Left cardiac atrium (tissue), 4 donors: ENCODE results near the gene NFILZ. TPM values are rescaled to one million over a fixed set of nuclear protein-coding genes. Genes with fewer than 3 reads are reported as not detected.

Source experiments
- ATAC-seq, 2 donors: fragments of 200-7000 bp; cut with Tn5 transposase; one replicate each; pipeline ENCODE4 v1.9.1; 2020; ENCODE audit warnings: mild to moderate bottlenecking in 2 of 2, moderate library complexity in 2 of 2
- DNase-seq: peaks from one replicate; pipeline ENCODE4 v3.0.0-alpha.2; 2020
- intact Hi-C, 2 donors: fragments of 100-400 bp; cut with DNase I; formaldehyde crosslinking; loops; one replicate each; pipeline versions ENCODE4 v1.14.1 to v1.15.1; 2022 to 2023
- total RNA-seq, 2 donors: library from RNA; stranded (reverse); fragmentation: NEBNext Ultra II Directional; extraction: Animal tissue kit (Norgen Biotek cat#: 25700); gene quantifications; one replicate each; pipeline ENCODE4 v1.2.1, GENCODE V29; 2021
- donor health status: DM: no; HTN: yes; CAD: no.
- donor health status: DM: no; HTN: yes; CAD: no; lungs with severe emphysema.
- donor health status: DM: yes; HTN: yes; CAD: no.
- donor health status: Dilated cardiomyopathy.

Gene NFILZ
- total RNA-seq, 2 donors from 2014 or later, result not detected

DNA sequence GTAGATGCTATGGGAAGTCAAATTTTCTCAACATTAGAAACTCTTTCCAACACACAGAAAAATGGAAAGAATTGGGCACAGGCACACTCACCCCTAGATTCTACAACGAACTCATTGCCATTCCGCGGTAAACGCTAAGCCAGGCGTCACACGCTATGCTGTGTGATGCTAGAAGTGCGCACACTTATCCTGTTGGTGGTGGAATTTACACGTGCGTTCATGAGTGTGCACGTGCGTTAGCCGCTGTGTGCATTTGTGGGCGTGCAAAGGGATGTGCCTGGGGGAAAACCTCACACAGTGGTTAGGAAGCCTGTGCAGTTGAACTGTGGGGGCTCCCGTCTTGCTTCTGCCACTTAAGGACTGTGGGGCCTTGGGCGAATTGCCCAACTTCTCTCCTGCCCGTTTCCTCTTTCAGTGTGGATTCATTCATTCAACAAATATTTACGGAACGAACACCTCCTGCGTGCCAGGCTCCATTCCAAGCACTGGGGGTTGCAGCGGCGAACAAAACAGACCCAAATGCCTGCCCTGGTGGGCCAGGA lies 7.7 kb downstream of the NFILZ start:
- DNase-seq (no peak), ATAC-seq (peak in 1 of 2 donors; percentile 21)
- intact Hi-C loops, result no loop called here

DNA sequence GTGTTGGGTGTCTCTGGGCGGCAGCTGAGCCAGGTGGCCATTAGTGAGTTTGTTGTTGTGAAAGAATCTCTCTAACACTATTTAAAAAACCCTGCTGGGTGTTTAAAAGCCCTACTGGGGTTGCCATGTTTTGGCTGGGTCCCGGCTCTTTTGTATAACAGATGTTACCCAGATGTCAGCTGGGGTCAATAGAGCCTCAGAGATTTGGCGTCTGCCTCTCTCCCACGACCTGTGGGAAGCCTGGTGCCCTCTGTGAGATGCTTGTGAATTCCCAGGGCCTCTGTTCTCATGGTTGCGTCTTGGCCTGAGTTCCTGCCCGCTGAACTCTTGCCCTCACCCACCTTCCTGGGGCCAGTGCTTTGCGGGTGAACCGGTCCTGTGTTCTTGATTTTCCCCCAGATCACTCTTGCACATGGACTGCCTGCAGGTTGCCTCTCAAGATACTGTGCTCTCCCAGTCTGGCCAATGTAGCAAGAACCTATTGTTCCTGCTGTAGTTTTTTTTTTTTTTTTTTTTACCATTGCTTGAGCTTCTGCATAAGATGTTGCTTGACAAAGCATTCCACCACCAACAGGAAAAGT lies 9.5 kb downstream of the NFILZ start:
- no peak for ATAC-seq
- intact Hi-C loops, result no loop called here
- DNase-seq, result no peak

- DNase-seq, result peak; percentile 43
- intact Hi-C loops, result no loop called here
- ATAC-seq, result peak in 1 of 2 donors; percentile 79
Measured at GRCh38 chr19:8640402-8641004, 10.1 kb downstream of the NFILZ start.

DNA sequence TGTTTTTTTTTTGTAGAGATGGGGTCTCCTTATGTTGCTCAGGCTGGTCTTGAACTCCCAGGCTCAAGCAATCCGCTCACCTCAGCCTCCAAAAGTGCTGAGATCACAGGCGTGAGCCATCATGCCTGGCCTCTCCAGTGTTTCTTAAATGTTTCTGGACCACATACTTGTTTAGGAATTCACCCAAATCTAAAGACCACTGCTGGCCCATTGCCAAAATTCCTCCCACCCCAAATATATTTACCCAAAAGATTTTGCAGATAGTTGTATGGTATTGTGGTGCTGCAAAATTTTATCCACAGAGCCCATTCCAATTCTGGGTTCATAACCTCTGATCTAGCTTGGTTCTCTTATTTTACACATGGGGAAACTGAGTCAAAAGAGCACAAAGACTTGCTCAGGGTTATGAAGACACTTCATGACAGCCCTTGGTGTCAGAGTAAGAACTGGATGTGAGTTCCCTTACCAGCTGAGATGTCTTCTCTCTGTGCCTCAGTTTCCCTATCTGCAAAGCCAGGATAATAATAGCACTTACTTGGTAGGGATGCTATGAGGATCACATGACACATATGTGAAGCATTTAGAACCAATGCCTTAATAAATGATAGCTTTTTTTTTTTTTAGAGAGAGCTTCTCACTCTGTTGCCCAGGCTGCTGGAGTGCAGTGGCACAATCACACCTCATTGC lies 10.9 kb downstream of the NFILZ start:
- DNase-seq (no peak), ATAC-seq (no peak)
- intact Hi-C loops, result no loop called here

GRCh38 chr19:8641908-8642547 lies 11.6 kb downstream of the NFILZ start:
- intact Hi-C loops, result no loop called here
- ATAC-seq, result no peak
- DNase-seq, result no peak

DNA sequence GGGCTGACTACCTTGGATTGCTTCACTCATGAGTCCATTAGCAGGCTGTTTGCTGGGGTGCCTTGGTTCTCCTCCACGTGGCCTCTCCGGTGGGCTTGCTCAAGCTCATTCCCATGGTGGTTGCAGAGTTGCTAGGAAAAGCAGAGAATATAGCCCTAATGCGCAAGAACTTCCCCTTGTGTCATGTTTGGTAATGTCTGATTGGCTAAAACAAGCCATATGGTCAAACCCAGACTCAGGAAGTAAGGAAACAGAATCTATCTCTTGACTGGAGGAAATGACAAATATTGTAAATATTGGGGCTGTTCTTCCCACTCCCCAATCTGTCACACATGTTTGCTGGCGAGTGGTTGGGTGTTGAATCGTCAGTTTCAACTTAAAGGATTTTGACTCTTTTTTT lies 12.1 kb downstream of the NFILZ start:
- DNase-seq (no peak), ATAC-seq (no peak)
- intact Hi-C loops, result no loop called here

DNA sequence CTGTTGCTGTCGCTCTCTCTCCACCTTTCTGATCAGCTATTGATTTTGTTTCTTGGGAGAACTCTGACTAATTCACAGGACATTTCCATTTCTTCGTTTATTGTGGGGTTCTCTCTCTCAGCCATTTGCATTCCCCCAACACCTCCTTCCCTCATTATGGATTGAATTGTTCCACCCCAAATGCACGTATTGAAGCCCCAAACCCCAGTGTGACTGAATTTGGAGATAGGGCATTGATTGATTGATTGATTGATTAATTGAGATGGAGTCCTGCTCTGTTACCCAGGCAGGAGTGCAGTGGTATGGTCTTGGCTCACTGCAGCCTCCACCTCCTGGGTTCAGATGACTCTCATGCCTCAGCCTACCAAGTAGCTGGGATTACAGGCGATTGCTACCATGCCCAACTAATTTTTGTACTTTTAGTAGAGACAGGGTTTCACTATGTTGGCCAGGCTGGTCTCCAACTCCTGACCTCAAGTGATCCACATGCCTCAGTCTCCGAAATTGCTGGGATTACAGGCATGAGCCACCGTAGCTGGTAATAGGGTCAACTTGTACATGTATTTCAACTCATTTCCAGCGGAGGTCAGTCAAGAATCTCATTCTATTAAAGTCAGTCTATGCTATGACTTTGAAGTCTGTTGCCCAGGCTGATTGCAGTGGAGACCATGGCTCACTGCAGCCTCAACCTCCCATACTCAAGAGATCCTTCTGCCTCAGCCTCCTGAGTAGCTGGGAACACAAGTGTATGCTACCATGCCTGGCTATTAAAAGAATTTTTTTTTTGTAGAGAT lies 13.6 kb downstream of the NFILZ start:
- DNase-seq, result no peak
- ATAC-seq, result no peak
- intact Hi-C loops, result no loop called here

GRCh38 chr19:8648240-8648639 lies 17.8 kb downstream of the NFILZ start:
- ATAC-seq, result peak in 1 of 2 donors; percentile 37
- intact Hi-C loops, result no loop called here
- DNase-seq, result no peak

DNA sequence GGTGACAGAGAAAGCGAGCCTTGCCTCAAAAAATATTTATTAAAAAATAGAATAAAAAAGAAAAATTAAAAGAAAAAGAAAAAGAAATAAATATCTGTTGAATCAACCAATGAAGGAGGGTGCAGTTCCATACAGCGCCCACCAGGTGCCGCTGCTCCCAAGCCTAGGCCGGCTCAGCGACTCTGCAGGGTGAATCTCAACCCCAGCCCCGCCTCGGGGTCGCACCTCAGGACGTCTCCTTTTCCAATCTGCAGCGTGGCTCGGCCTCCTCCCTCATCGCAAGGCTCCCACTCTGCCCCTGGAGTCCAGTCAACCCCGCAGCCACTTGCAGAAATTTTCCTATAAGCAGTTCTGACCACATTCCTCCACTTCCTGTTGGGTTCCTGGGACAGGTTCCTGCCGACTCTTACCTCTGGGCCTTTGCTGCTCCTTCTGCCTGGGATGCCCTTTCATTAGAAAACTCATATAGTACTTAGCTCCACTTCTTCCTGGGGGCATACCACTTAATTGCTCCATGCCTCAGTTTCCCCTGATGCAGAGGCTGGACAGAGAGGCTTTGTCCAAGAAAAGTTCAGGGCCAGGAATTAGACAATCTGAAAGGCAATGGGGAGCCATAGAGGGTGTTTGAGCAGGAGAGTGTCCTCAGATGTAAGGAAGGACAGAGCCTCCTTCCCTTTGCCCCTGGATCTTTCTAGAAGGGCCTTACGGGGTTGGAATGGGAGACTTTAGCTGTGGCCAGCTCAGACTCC lies 24.3 kb downstream of the NFILZ start:
- intact Hi-C loops, result loop anchor here (2.0 to 5.0 kb wide), 2 partner anchors 423 to 426 kb away; no protein-coding TSS in a partner anchor
- DNase-seq, result peak; percentile 53

DNA sequence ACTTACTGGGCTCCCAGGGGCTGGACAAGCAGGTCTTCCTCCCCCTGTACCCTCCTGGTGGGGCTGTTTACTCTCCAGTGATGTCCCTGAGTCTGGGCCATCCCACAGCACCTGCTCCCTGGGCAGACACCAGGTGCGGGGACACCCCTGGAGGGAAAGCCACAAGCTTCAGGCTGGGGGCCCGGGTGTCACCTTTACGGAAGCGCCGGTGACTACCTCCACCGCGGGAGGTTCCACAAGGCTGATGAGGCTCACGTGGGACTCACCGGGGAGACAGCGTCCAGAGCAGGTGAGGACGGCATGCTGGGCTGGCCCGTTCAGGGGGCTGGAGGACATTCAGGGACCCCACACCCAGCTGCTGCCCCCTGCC lies 24.9 kb downstream of the NFILZ start:
- no peak for DNase-seq
- intact Hi-C loops, result loop anchor here (2.0 to 5.0 kb wide), 2 partner anchors 422 to 425 kb away; no protein-coding TSS in a partner anchor
- no peak for ATAC-seq

More for the DNA sequence above, 24.3 kb downstream of the NFILZ start:
- ATAC-seq, result peak; percentile 61 to 73

DNA sequence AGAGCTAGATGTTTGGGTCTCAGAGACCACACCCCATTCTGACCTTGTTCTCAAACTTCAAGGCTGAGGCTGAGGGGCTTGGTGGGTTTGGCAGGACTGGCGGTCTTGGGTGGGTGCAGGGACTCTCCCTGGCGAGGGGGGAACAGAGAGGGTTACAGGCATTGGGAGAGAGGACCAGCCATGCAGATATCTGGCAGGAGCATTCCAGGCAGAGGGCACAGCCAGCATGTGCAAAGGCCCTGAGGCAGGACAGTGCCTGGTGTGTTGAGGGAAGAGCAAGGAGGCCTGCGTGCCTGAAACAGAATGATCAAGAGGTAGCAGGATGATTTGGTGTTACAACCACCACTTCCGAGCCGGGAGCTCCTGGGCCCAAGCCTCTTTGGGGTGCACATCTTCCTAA lies 27.4 kb downstream of the NFILZ start:
- DNase-seq (no peak), ATAC-seq (no peak)
- intact Hi-C loops, result loop anchor here in 1 of 2 donors (5.0 kb wide), 1 partner anchor 419 kb away; no protein-coding TSS in a partner anchor

GRCh38 chr19:8659905-8660304 lies 29.5 kb downstream of the NFILZ start:
- no peak for DNase-seq
- intact Hi-C loops, result loop anchor here in 1 of 2 donors (5.0 kb wide), 1 partner anchor 417 kb away; no protein-coding TSS in a partner anchor
- ATAC-seq, result no peak

GRCh38 chr19:8662263-8662662 lies 31.8 kb downstream of the NFILZ start:
- ATAC-seq (no peak), DNase-seq (no peak)
- intact Hi-C loops, result no loop called here

GRCh38 chr19:8663920-8664670 lies 33.7 kb downstream of the NFILZ start:
- intact Hi-C loops, result no loop called here
- DNase-seq (no peak), ATAC-seq (no peak)

DNA sequence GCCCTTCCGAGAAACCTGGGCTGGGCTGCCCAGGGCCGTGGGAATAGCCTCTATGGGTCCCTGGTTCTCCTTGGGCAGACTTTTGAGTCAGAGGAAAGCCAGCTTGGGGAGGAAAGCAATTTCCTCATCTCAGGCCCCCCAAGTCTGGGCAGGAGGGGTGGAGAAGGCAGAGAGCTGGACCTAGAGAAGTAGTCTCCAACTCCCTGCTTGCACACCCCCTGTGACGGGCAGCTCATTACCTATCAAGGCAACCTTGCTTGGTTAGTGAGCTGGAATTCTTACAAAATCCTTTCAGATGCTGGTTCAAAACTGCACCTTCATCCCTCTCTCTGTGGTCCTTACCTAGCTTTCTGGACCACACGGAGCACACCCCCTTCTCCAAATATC lies 34.2 kb downstream of the NFILZ start:
- ATAC-seq (no peak), DNase-seq (no peak)
- intact Hi-C loops, result no loop called here

DNA sequence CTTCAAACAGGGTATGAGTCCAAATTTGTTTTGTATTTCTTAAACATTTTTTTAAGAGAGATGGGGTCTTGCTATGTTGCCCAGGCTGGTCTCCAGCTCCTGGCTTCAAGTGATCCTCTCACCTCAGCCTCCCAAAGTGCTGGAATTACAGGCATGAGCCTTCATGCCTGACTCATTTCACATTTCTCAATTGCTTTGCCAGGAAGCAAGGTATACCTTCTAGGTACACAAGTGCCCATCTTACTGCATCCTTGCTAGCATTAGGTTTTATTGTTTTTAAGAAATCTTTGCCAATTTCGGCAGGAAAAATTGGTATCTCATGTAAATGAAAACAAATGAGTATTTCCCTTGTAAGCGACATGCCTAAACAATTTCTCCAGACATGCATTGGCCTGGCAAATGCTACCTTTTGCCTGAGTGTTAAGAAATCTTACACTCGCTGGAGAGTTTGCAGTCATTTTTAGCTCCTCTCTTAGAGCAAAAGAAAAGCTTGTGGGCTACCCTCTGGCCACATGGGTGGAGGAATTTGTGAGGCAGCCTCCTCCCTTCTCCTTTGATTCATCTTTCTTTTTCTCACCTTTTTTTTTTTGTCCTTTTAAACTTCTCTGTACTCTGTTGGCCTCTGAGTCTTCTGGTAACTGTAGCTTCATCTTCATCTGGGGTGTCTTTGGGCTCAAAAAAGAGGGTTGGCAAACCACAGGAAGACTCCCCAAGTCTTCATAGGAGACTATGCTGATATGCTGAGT lies 35.2 kb downstream of the NFILZ start:
- intact Hi-C loops, result no loop called here
- ATAC-seq (no peak), DNase-seq (no peak)

- intact Hi-C loops, result no loop called here
- ATAC-seq (no peak), DNase-seq (no peak)
Measured at GRCh38 chr19:8666814-8667405, 36.5 kb downstream of the NFILZ start.
